ENCODE results near the gene RNF135.

DNA sequence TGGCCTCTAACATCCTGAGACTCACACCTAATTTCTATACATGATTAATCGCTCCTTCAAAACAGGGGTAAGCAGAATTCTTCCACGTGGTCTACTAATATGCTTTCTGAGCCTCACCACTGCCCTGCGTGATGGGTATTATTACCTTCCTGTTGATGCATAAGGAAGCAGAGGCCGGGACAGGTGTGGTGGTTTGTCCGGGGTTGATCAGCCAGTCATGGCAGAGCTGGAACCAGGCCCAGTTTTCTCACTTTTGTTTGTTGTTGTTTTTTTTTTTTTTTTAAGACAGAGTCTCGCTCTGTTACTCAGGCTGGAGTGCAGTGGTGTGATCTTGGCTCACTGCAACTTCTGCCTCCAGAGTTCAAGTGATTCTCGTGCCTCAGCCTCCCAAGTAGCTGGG is 31.2 kb downstream of the RNF135 start:
- TF ChIP-seq, protein P1, sequence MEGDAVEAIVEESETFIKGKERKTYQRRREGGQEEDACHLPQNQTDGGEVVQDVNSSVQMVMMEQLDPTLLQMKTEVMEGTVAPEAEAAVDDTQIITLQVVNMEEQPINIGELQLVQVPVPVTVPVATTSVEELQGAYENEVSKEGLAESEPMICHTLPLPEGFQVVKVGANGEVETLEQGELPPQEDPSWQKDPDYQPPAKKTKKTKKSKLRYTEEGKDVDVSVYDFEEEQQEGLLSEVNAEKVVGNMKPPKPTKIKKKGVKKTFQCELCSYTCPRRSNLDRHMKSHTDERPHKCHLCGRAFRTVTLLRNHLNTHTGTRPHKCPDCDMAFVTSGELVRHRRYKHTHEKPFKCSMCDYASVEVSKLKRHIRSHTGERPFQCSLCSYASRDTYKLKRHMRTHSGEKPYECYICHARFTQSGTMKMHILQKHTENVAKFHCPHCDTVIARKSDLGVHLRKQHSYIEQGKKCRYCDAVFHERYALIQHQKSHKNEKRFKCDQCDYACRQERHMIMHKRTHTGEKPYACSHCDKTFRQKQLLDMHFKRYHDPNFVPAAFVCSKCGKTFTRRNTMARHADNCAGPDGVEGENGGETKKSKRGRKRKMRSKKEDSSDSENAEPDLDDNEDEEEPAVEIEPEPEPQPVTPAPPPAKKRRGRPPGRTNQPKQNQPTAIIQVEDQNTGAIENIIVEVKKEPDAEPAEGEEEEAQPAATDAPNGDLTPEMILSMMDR (IDR thresholded peaks at IDR 0.05; ENCODE audit: low read length), result no peak
- no peak for TF ChIP-seq EZH2 (optimal IDR thresholded peaks at IDR 0.05; ENCODE audit: low read depth, low read length)
